IPS-15b (cell line): ENCODE results near the gene PCDHA13.
"Not testable (repeated sequence)": the region's sequence is repeated elsewhere in the genome, so short reads cannot be mapped to it uniquely, and the experiment has no call there.

ENCODE experiments used
- H3K27me3 ChIP-seq: one replicate; pipeline ENCODE4 v1.6.1; 2013; ENCODE audit warnings: low read length; ENCODE audit not compliant: control insufficient read depth, insufficient read depth
- H3K36me3 ChIP-seq: one replicate; pipeline ENCODE4 v1.6.1; 2013; ENCODE audit warnings: low read length; ENCODE audit not compliant: control insufficient read depth, insufficient read depth
- H3K4me1 ChIP-seq: one replicate; pipeline ENCODE4 v1.6.1; 2013; ENCODE audit warnings: mild to moderate bottlenecking, low read length; ENCODE audit not compliant: control insufficient read depth, insufficient read depth
- H3K4me3 ChIP-seq: one replicate; pipeline ENCODE4 v1.5.1; 2013; ENCODE audit warnings: low read depth, low read length
- H3K9ac ChIP-seq: one replicate; pipeline ENCODE4 v1.6.1; 2013; ENCODE audit warnings: low read depth, mild to moderate bottlenecking, low read length
- H3K9me3 ChIP-seq: one replicate; pipeline ENCODE4 v1.6.1; 2013; ENCODE audit warnings: mild to moderate bottlenecking, low read length; ENCODE audit not compliant: control insufficient read depth, insufficient read depth

Gene PCDHA13

GRCh38 chr5:140855772-140856674 is 25.9 kb upstream of the PCDHA13 start, which contains the start of gene PCDHA10:
PCDHA10 (plus strand) TSS chr5:140855897; CDS start chr5:140856049, 152 bp downstream.
- H3K9me3 ChIP-seq, result no peaks in the 10 kb centered on the region
- no peaks in the 10 kb centered on the region for H3K4me1 ChIP-seq
- peak within 1 kb of the TSS; percentile 57 for H3K9ac ChIP-seq
- peak within 1 kb of the TSS; percentile 92 for H3K4me3 ChIP-seq
- peaks cover 4% of the 10 kb centered on the region for H3K36me3 ChIP-seq
- no peaks in the 10 kb centered on the region for H3K27me3 ChIP-seq

- Histone ChIP-seq H3K9ac (no peak overlapping the region), H3K9me3 (no peaks in the 10 kb centered on the region), H3K27me3 (no peaks in the 10 kb centered on the region), H3K4me3 (no peak overlapping the region), H3K36me3 (peaks cover 4% of the 10 kb centered on the region), H3K4me1 (no peaks in the 10 kb centered on the region)
Measured at GRCh38 chr5:140857177-140857986, 24.5 kb upstream of the PCDHA13 start.

GRCh38 chr5:140857987-140858240 is 24.0 kb upstream of the PCDHA13 start:
- Histone ChIP-seq H3K27me3 (no peaks in the 10 kb centered on the region), H3K9me3 (no peaks in the 10 kb centered on the region), H3K9ac (no peak overlapping the region), H3K4me1 (no peaks in the 10 kb centered on the region), H3K36me3 (peaks cover 8% of the 10 kb centered on the region), H3K4me3 (peak overlapping the region; percentile 13)

- no peaks in the 10 kb centered on the region for H3K9me3 ChIP-seq
Measured at GRCh38 chr5:140862441-140863295, 19.3 kb upstream of the PCDHA13 start.

GRCh38 chr5:140868721-140869554 is 13.0 kb upstream of the PCDHA13 start, which contains the start of gene PCDHA11:
PCDHA11 (plus strand) TSS chr5:140868957; CDS start chr5:140869104, 147 bp downstream.
- peak within 1 kb of the TSS; percentile 0 for H3K9ac ChIP-seq
- no peaks in the 10 kb centered on the region for H3K4me1 ChIP-seq
- peak within 1 kb of the TSS; percentile 45 for H3K4me3 ChIP-seq

More at GRCh38 chr5:140862441-140863295, 19.3 kb upstream of the PCDHA13 start:
- H3K36me3 ChIP-seq, result peaks cover 10% of the 10 kb centered on the region
- no peaks in the 10 kb centered on the region for H3K4me1 ChIP-seq
- H3K4me3 ChIP-seq, result no peak overlapping the region
- no peak overlapping the region for H3K9ac ChIP-seq
- H3K27me3 ChIP-seq, result no peaks in the 10 kb centered on the region

GRCh38 chr5:140869555-140869886 is 12.4 kb upstream of the PCDHA13 start:
- peaks cover 3% of the 10 kb centered on the region for H3K4me1 ChIP-seq
- no peaks in the 10 kb centered on the region for H3K36me3 ChIP-seq
- no peaks in the 10 kb centered on the region for H3K27me3 ChIP-seq
- H3K9ac ChIP-seq, result no peak overlapping the region
- peak overlapping the region; percentile 45 for H3K4me3 ChIP-seq
- H3K9me3 ChIP-seq, result no peaks in the 10 kb centered on the region

More at GRCh38 chr5:140868721-140869554, 13.0 kb upstream of the PCDHA13 start, which contains the start of gene PCDHA11:
- Histone ChIP-seq H3K27me3 (no peaks in the 10 kb centered on the region), H3K9me3 (no peaks in the 10 kb centered on the region), H3K36me3 (no peaks in the 10 kb centered on the region)

- Histone ChIP-seq H3K9me3 (no peaks in the 10 kb centered on the region), H3K4me3 (no peak overlapping the region), H3K9ac (no peak overlapping the region), H3K27me3 (no peaks in the 10 kb centered on the region), H3K4me1 (peaks cover 3% of the 10 kb centered on the region), H3K36me3 (no peaks in the 10 kb centered on the region)
Measured at GRCh38 chr5:140870221-140871201, 11.4 kb upstream of the PCDHA13 start.

- H3K4me3 ChIP-seq, result peak within 1 kb of the TSS; percentile 60
- H3K4me1 ChIP-seq, result peaks cover 3% of the 10 kb centered on the region
- no peaks in the 10 kb centered on the region for H3K36me3 ChIP-seq
- H3K9ac ChIP-seq, result peak within 1 kb of the TSS; percentile 38
- no peaks in the 10 kb centered on the region for H3K27me3 ChIP-seq
- H3K9me3 ChIP-seq, result no peaks in the 10 kb centered on the region
Measured at GRCh38 chr5:140875085-140876065, 6.5 kb upstream of the PCDHA13 start, which contains the start of gene PCDHA12. PCDHA12 (plus strand) TSS chr5:140875308; CDS start chr5:140875473, 165 bp downstream.

- not testable (repeated sequence) for H3K4me3 ChIP-seq, H3K9ac ChIP-seq, H3K4me1 ChIP-seq, H3K9me3 ChIP-seq, H3K27me3 ChIP-seq, H3K36me3 ChIP-seq
Measured at GRCh38 chr5:140876541-140877261, 5.2 kb upstream of the PCDHA13 start.
